Measurements from ENCODE around the gene KIRREL3.

DNA sequence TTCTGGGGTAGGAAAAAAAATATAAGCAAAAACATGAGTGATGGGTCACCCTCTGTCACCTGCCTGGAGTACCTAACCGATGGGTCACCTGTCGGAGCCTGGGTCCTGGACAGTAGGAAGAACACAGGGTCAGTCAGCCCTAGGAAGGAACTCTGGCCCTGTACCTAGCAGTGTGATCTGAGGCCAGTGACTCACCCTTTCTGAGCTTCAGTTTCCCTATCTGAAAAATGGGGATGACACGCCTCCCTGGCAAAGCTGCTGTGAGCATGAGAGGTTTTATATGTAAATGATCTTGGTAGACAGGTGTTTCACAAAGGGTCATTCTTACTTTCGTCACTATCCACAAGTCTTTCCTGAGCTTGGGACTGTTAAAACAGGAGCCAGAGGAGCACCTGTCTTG, 463.1 kb downstream of the KIRREL3 start:
- TF ChIP-seq, protein P1, sequence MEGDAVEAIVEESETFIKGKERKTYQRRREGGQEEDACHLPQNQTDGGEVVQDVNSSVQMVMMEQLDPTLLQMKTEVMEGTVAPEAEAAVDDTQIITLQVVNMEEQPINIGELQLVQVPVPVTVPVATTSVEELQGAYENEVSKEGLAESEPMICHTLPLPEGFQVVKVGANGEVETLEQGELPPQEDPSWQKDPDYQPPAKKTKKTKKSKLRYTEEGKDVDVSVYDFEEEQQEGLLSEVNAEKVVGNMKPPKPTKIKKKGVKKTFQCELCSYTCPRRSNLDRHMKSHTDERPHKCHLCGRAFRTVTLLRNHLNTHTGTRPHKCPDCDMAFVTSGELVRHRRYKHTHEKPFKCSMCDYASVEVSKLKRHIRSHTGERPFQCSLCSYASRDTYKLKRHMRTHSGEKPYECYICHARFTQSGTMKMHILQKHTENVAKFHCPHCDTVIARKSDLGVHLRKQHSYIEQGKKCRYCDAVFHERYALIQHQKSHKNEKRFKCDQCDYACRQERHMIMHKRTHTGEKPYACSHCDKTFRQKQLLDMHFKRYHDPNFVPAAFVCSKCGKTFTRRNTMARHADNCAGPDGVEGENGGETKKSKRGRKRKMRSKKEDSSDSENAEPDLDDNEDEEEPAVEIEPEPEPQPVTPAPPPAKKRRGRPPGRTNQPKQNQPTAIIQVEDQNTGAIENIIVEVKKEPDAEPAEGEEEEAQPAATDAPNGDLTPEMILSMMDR (conservative IDR thresholded peaks at IDR 0.05; ENCODE audit: low read depth, low read length), result no peak
- TF ChIP-seq MAFK (IDR thresholded peaks at IDR 0.05; ENCODE audit: low read depth, low read length) (no peak), NFE2L2 (IDR thresholded peaks at IDR 0.05; ENCODE audit: low read depth, low read length) (no peak), RAD21 (IDR thresholded peaks at IDR 0.05; ENCODE audit: low read length) (no peak), RFX5 (IDR thresholded peaks at IDR 0.05; ENCODE audit: low read depth, low read length) (no peak), POLR2A (IDR thresholded peaks at IDR 0.05; ENCODE audit: low read depth, low read length) (no peak), MAZ (IDR thresholded peaks at IDR 0.05; ENCODE audit: borderline replicate concordance, low read depth, low read length) (no peak)
- TF ChIP-seq, protein P2, sequence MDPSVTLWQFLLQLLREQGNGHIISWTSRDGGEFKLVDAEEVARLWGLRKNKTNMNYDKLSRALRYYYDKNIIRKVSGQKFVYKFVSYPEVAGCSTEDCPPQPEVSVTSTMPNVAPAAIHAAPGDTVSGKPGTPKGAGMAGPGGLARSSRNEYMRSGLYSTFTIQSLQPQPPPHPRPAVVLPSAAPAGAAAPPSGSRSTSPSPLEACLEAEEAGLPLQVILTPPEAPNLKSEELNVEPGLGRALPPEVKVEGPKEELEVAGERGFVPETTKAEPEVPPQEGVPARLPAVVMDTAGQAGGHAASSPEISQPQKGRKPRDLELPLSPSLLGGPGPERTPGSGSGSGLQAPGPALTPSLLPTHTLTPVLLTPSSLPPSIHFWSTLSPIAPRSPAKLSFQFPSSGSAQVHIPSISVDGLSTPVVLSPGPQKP (IDR thresholded peaks at IDR 0.05; ENCODE audit: borderline replicate concordance, low read depth, low read length), result no peak

All from IMR-90 (cell line).